Amygdala (tissue), 56 donors: ENCODE measurements around the gene HEATR1.
"Not testable (repeated sequence)": the region's sequence is repeated elsewhere in the genome, so short reads cannot be mapped to it uniquely, and the experiment has no call there.

Source experiments
- DNase-seq, 56 donors: peaks; one replicate each; lab custom pipeline; 2025; lab: John Stamatoyannopoulos, UW

The HEATR1 gene

GRCh38 chr1:236518322-236518721 is 86.0 kb downstream of the HEATR1 start:
- no peak for DNase-seq

GRCh38 chr1:236516929-236517704 is 87.2 kb downstream of the HEATR1 start:
- no peak for DNase-seq

GRCh38 chr1:236515443-236515958 is 88.8 kb downstream of the HEATR1 start:
- DNase-seq = no peak

- no peak for DNase-seq
Observed at GRCh38 chr1:236514703-236515442, 89.4 kb downstream of the HEATR1 start.

- DNase-seq = no peak
Observed at GRCh38 chr1:236511735-236512418, 92.4 kb downstream of the HEATR1 start.

- DNase-seq = no peak
Observed at GRCh38 chr1:236509647-236510401, 94.5 kb downstream of the HEATR1 start.

- no peak for DNase-seq
Observed at GRCh38 chr1:236509203-236509602, 95.1 kb downstream of the HEATR1 start.

- no peak for DNase-seq
Observed at GRCh38 chr1:236508593-236509027, 95.7 kb downstream of the HEATR1 start.

- DNase-seq = peak in 4 of 56 donors; percentile 6 to 19 (median 15)
Observed at GRCh38 chr1:236507022-236507700, 97.2 kb downstream of the HEATR1 start.

- DNase-seq = not testable (repeated sequence)
Observed at GRCh38 chr1:236504338-236504737, 100.0 kb downstream of the HEATR1 start.

GRCh38 chr1:236502972-236503639 is 101.2 kb downstream of the HEATR1 start:
- peak in 24 of 56 donors; percentile 3 to 49 (median 14) for DNase-seq

GRCh38 chr1:236502579-236502971 is 101.7 kb downstream of the HEATR1 start:
- no peak for DNase-seq

GRCh38 chr1:236501093-236501492 is 103.2 kb downstream of the HEATR1 start:
- DNase-seq = no peak
